BLaER1 (cell line): ENCODE measurements around the gene NAT16.
A peak's percentile ranks its signal among the peaks of the same experiment; 100 is the strongest.

Source experiments
- H3K27ac ChIP-seq: shearing (Covaris generic); formaldehyde crosslinking; 2 replicates; pipeline ENCODE4 v1.8.1; 2022
- H3K27me3 ChIP-seq: shearing (Covaris generic); formaldehyde crosslinking; 2 replicates; pipeline ENCODE4 v1.8.1; 2022
- H3K36me3 ChIP-seq: shearing (Covaris generic); formaldehyde crosslinking; 2 replicates; pipeline ENCODE4 v1.8.1; 2022
- H3K4me1 ChIP-seq: shearing (Covaris generic); formaldehyde crosslinking; 2 replicates; pipeline ENCODE4 v1.8.1; 2022
- H3K4me2 ChIP-seq: shearing (Covaris generic); formaldehyde crosslinking; 2 replicates; pipeline ENCODE4 v1.8.1; 2022
- H3K4me3 ChIP-seq: shearing (Covaris generic); formaldehyde crosslinking; 2 replicates; pipeline ENCODE4 v1.8.1; 2022
- H3K9ac ChIP-seq: shearing (Covaris generic); formaldehyde crosslinking; 2 replicates; pipeline ENCODE4 v1.8.1; 2022
- H3K9me3 ChIP-seq: shearing (Covaris generic); formaldehyde crosslinking; 2 replicates; pipeline ENCODE4 v1.8.1; 2022
- H4K20me1 ChIP-seq: shearing (Covaris generic); formaldehyde crosslinking; 2 replicates; pipeline ENCODE4 v1.8.1; 2022
- Cebpa-rat ChIP-seq: shearing (Covaris generic); IDR thresholded peaks from 2 replicates; pipeline ENCODE4 v1.8.1; 2022

Gene NAT16

GRCh38 chr7:101186194-101186593 lies 6.1 kb upstream of the NAT16 start:
- H3K4me2 ChIP-seq, result no peak overlapping the region
- H3K27ac ChIP-seq, result no peak overlapping the region
- no peak overlapping the region for H3K9ac ChIP-seq
- H3K9me3 ChIP-seq, result no peaks in the 10 kb centered on the region
- H3K4me3 ChIP-seq, result no peak overlapping the region
- H3K4me1 ChIP-seq, result no peaks in the 10 kb centered on the region
- H3K27me3 ChIP-seq, result peaks cover 15% of the 10 kb centered on the region
- no peak for TF ChIP-seq Cebpa-rat
- no peaks in the 10 kb centered on the region for H4K20me1 ChIP-seq
- H3K36me3 ChIP-seq, result no peaks in the 10 kb centered on the region

GRCh38 chr7:101185258-101185839 lies 5.3 kb upstream of the NAT16 start:
- no peak for TF ChIP-seq Cebpa-rat
- H3K9me3 ChIP-seq, result no peaks in the 10 kb centered on the region
- peaks cover 23% of the 10 kb centered on the region for H3K27me3 ChIP-seq
- H3K4me2 ChIP-seq, result no peak overlapping the region
- no peak overlapping the region for H3K4me3 ChIP-seq
- H3K9ac ChIP-seq, result no peak overlapping the region
- H3K4me1 ChIP-seq, result peaks cover 2% of the 10 kb centered on the region; the same call in 1 of the 2 replicates
- H3K36me3 ChIP-seq, result no peaks in the 10 kb centered on the region
- H3K27ac ChIP-seq, result no peak overlapping the region
- no peaks in the 10 kb centered on the region for H4K20me1 ChIP-seq

- Histone ChIP-seq H3K9ac (no peak overlapping the region), H3K4me1 (peaks cover 38% of the 10 kb centered on the region), H4K20me1 (no peaks in the 10 kb centered on the region), H3K36me3 (no peaks in the 10 kb centered on the region), H3K27ac (no peak overlapping the region), H3K4me3 (peak overlapping the region; percentile 58), H3K27me3 (peaks cover 80% of the 10 kb centered on the region), H3K4me2 (peak overlapping the region; percentile 83), H3K9me3 (no peaks in the 10 kb centered on the region)
- no peak for TF ChIP-seq Cebpa-rat
Measured at GRCh38 chr7:101179713-101180112, 380 bp downstream of the NAT16 start.

- no peak overlapping the region for H3K27ac ChIP-seq
- H4K20me1 ChIP-seq, result no peaks in the 10 kb centered on the region
- H3K9me3 ChIP-seq, result peaks cover 4% of the 10 kb centered on the region
- H3K27me3 ChIP-seq, result peaks cover 86% of the 10 kb centered on the region
- H3K9ac ChIP-seq, result no peak overlapping the region
- peaks cover 44% of the 10 kb centered on the region for H3K4me1 ChIP-seq
- H3K4me3 ChIP-seq, result peak overlapping the region; percentile 58
- TF ChIP-seq Cebpa-rat, result no peak
- H3K4me2 ChIP-seq, result peak overlapping the region; percentile 83
- H3K36me3 ChIP-seq, result no peaks in the 10 kb centered on the region
Measured at GRCh38 chr7:101179117-101179516, 976 bp downstream of the NAT16 start.

GRCh38 chr7:101177644-101178043 lies 2.4 kb downstream of the NAT16 start:
- H3K4me2 ChIP-seq, result no peak overlapping the region
- H4K20me1 ChIP-seq, result no peaks in the 10 kb centered on the region
- H3K4me3 ChIP-seq, result no peak overlapping the region
- no peak overlapping the region for H3K27ac ChIP-seq
- H3K36me3 ChIP-seq, result no peaks in the 10 kb centered on the region
- H3K4me1 ChIP-seq, result peaks cover 59% of the 10 kb centered on the region
- no peak for TF ChIP-seq Cebpa-rat
- H3K9ac ChIP-seq, result no peak overlapping the region
- H3K9me3 ChIP-seq, result peaks cover 19% of the 10 kb centered on the region
- H3K27me3 ChIP-seq, result peaks cover 100% of the 10 kb centered on the region

GRCh38 chr7:101175664-101176063 lies 4.4 kb downstream of the NAT16 start:
- H3K9me3 ChIP-seq, result peaks cover 24% of the 10 kb centered on the region
- H3K36me3 ChIP-seq, result no peaks in the 10 kb centered on the region
- no peak overlapping the region for H3K27ac ChIP-seq
- no peak overlapping the region for H3K4me3 ChIP-seq
- H3K9ac ChIP-seq, result no peak overlapping the region
- H4K20me1 ChIP-seq, result peaks cover 5% of the 10 kb centered on the region; the same call in 1 of the 2 replicates
- peaks cover 100% of the 10 kb centered on the region for H3K27me3 ChIP-seq
- peaks cover 79% of the 10 kb centered on the region for H3K4me1 ChIP-seq
- H3K4me2 ChIP-seq, result 0 out of 2 replicates have a peak overlapping the region, but pooled peaks have one; percentile 28
- TF ChIP-seq Cebpa-rat, result no peak

- Histone ChIP-seq H3K27me3 (peaks cover 100% of the 10 kb centered on the region), H3K4me2 (peak overlapping the region; percentile 96), H3K9ac (no peak overlapping the region), H3K9me3 (peaks cover 24% of the 10 kb centered on the region), H3K4me3 (peak overlapping the region; percentile 55), H3K36me3 (no peaks in the 10 kb centered on the region), H3K4me1 (peaks cover 80% of the 10 kb centered on the region), H4K20me1 (peaks cover 15% of the 10 kb centered on the region), H3K27ac (no peak overlapping the region)
- no peak for TF ChIP-seq Cebpa-rat
Measured at GRCh38 chr7:101174322-101174854, 5.7 kb downstream of the NAT16 start.

- Histone ChIP-seq H3K4me2 (peak overlapping the region; percentile 96), H3K27me3 (peaks cover 100% of the 10 kb centered on the region), H3K9me3 (peaks cover 24% of the 10 kb centered on the region), H3K4me1 (peaks cover 85% of the 10 kb centered on the region), H3K27ac (no peak overlapping the region), H3K9ac (no peak overlapping the region), H3K4me3 (peak overlapping the region; percentile 55), H3K36me3 (no peaks in the 10 kb centered on the region), H4K20me1 (peaks cover 19% of the 10 kb centered on the region)
- no peak for TF ChIP-seq Cebpa-rat
Measured at GRCh38 chr7:101173752-101174244, 6.3 kb downstream of the NAT16 start.

GRCh38 chr7:101172854-101173751 lies 7.0 kb downstream of the NAT16 start:
- Histone ChIP-seq H4K20me1 (peaks cover 26% of the 10 kb centered on the region), H3K4me1 (peaks cover 84% of the 10 kb centered on the region), H3K4me2 (peak overlapping the region; percentile 96), H3K27me3 (peaks cover 100% of the 10 kb centered on the region), H3K36me3 (no peaks in the 10 kb centered on the region), H3K27ac (peak overlapping the region; percentile 44; the same call in 1 of the 2 replicates), H3K4me3 (peak overlapping the region; percentile 55), H3K9ac (no peak overlapping the region), H3K9me3 (peaks cover 24% of the 10 kb centered on the region)
- TF ChIP-seq Cebpa-rat, result no peak
